ENCODE data around the gene SEBOX.

The SEBOX gene

GRCh38 chr17:28342313-28342712, 22.7 kb downstream of the SEBOX start:
- H3K4me2 ChIP-seq (ENCODE audit: low read length), result no peak overlapping the region
- peaks cover 52% of the 10 kb centered on the region for H3K36me3 ChIP-seq (ENCODE audit: control insufficient read depth, low read length)
- H3F3A ChIP-seq (ENCODE audit: control insufficient read depth, insufficient read depth), result peaks cover 7% of the 10 kb centered on the region; the same call in 1 of the 2 replicates
- H3K4me3 ChIP-seq (ENCODE audit: low read length), result no peak overlapping the region
- H3K27ac ChIP-seq (ENCODE audit: low read depth, low read length), result no peak overlapping the region
- 0 out of 2 replicates have a peak, but pooled peaks cover 3% of the 10 kb centered on the region for H4K20me1 ChIP-seq (ENCODE audit: control insufficient read depth, insufficient read depth, low read depth, low read length)
- TF ChIP-seq EZH2phosphoT487 (IDR thresholded peaks at IDR 0.05; ENCODE audit: borderline replicate concordance, low read length), result no peak
- TF ChIP-seq, protein P1, sequence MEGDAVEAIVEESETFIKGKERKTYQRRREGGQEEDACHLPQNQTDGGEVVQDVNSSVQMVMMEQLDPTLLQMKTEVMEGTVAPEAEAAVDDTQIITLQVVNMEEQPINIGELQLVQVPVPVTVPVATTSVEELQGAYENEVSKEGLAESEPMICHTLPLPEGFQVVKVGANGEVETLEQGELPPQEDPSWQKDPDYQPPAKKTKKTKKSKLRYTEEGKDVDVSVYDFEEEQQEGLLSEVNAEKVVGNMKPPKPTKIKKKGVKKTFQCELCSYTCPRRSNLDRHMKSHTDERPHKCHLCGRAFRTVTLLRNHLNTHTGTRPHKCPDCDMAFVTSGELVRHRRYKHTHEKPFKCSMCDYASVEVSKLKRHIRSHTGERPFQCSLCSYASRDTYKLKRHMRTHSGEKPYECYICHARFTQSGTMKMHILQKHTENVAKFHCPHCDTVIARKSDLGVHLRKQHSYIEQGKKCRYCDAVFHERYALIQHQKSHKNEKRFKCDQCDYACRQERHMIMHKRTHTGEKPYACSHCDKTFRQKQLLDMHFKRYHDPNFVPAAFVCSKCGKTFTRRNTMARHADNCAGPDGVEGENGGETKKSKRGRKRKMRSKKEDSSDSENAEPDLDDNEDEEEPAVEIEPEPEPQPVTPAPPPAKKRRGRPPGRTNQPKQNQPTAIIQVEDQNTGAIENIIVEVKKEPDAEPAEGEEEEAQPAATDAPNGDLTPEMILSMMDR (IDR thresholded peaks at IDR 0.05; ENCODE audit: low read depth, low read length, poor library complexity, severe bottlenecking), result no peak
- H3K4me1 ChIP-seq (ENCODE audit: control insufficient read depth, low read length), result peaks cover 3% of the 10 kb centered on the region; the same call in 1 of the 2 replicates
- no peaks in the 10 kb centered on the region for H3K27me3 ChIP-seq (ENCODE audit: control insufficient read depth, low read length)
- H3K9me3 ChIP-seq (ENCODE audit: control insufficient read depth, insufficient read depth, low read length), result no peaks in the 10 kb centered on the region
- no peaks in the 10 kb centered on the region for H3K9me2 ChIP-seq (replicated peaks; ENCODE audit: control insufficient read depth, low read length)
- H3K79me2 ChIP-seq (ENCODE audit: control insufficient read depth, low read length), result peaks cover 13% of the 10 kb centered on the region

DNA sequence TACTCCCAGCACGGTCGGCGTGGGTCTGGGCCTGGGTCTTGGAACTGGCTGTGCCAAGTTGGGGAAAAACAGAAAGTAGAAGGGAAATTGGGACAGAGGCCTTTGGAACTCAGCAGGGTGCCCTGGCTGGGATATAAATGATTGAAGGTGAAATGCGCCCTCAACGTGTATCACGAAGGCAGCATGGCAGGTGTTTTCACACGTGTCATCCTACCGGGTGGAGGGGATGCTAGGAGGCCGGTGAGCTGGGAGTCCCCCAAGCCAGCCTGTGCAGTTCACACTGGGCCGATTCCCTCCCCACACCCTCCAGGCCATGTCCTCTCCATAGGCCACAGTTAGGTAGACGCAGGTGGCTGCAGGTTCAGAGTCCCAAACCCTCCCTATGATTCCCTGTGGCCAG, 23.5 kb downstream of the SEBOX start:
- H3K36me3 ChIP-seq (ENCODE audit: control insufficient read depth, low read length), result peaks cover 44% of the 10 kb centered on the region

GRCh38 chr17:28340374-28340773, 24.6 kb downstream of the SEBOX start:
- H3K4me2 ChIP-seq (ENCODE audit: low read length), result no peak overlapping the region
- no peaks in the 10 kb centered on the region for H3K9me3 ChIP-seq (ENCODE audit: control insufficient read depth, insufficient read depth, low read length)
- H4K20me1 ChIP-seq (ENCODE audit: control insufficient read depth, insufficient read depth, low read depth, low read length), result 0 out of 2 replicates have a peak, but pooled peaks cover 3% of the 10 kb centered on the region
- no peaks in the 10 kb centered on the region for H3F3A ChIP-seq (ENCODE audit: control insufficient read depth, insufficient read depth)
- no peak overlapping the region for H3K4me3 ChIP-seq (ENCODE audit: low read length)
- H3K9me2 ChIP-seq (replicated peaks; ENCODE audit: control insufficient read depth, low read length), result no peaks in the 10 kb centered on the region
- H3K79me2 ChIP-seq (ENCODE audit: control insufficient read depth, low read length), result peaks cover 31% of the 10 kb centered on the region
- no peaks in the 10 kb centered on the region for H3K27me3 ChIP-seq (ENCODE audit: control insufficient read depth, low read length)
- TF ChIP-seq, protein P1 (IDR thresholded peaks at IDR 0.05; ENCODE audit: low read depth, low read length, poor library complexity, severe bottlenecking), result no peak
- no peak for TF ChIP-seq EZH2phosphoT487 (IDR thresholded peaks at IDR 0.05; ENCODE audit: borderline replicate concordance, low read length)
- peaks cover 13% of the 10 kb centered on the region for H3K4me1 ChIP-seq (ENCODE audit: control insufficient read depth, low read length)
- peaks cover 33% of the 10 kb centered on the region for H3K36me3 ChIP-seq (ENCODE audit: control insufficient read depth, low read length)
- no peak overlapping the region for H3K27ac ChIP-seq (ENCODE audit: low read depth, low read length)

More for the DNA sequence above, 23.5 kb downstream of the SEBOX start:
- Histone ChIP-seq H3K27me3 (ENCODE audit: control insufficient read depth, low read length) (no peaks in the 10 kb centered on the region), H3K27ac (ENCODE audit: low read depth, low read length) (no peak overlapping the region), H3K9me3 (ENCODE audit: control insufficient read depth, insufficient read depth, low read length) (no peaks in the 10 kb centered on the region), H3K4me2 (ENCODE audit: low read length) (no peak overlapping the region), H3K9me2 (replicated peaks; ENCODE audit: control insufficient read depth, low read length) (no peaks in the 10 kb centered on the region), H3K79me2 (ENCODE audit: control insufficient read depth, low read length) (peaks cover 21% of the 10 kb centered on the region), H3K4me1 (ENCODE audit: control insufficient read depth, low read length) (peaks cover 8% of the 10 kb centered on the region), H4K20me1 (ENCODE audit: control insufficient read depth, insufficient read depth, low read depth, low read length) (0 out of 2 replicates have a peak, but pooled peaks cover 3% of the 10 kb centered on the region), H3K4me3 (ENCODE audit: low read length) (no peak overlapping the region), H3F3A (ENCODE audit: control insufficient read depth, insufficient read depth) (0 out of 2 replicates have a peak, but pooled peaks cover 2% of the 10 kb centered on the region)
- no peak for TF ChIP-seq EZH2phosphoT487 (IDR thresholded peaks at IDR 0.05; ENCODE audit: borderline replicate concordance, low read length)
- TF ChIP-seq, protein P1 (IDR thresholded peaks at IDR 0.05; ENCODE audit: low read depth, low read length, poor library complexity, severe bottlenecking), result no peak

All from DOHH2 (cell line).